Activated CD4-positive, alpha-beta T cell treated with anti-CD3 and anti-CD28 coated beads, Interleukin-2, amount 50 U/mL, for 1 hour (primary cell): Measurements from ENCODE around the gene ATP10A.
"Not testable (repeated sequence)": the region's sequence is repeated elsewhere in the genome, so short reads cannot be mapped to it uniquely, and the experiment has no call there.

Experiments
- DNase-seq: peaks from one replicate; pipeline ENCODE4 v3.0.0-alpha.2; 2020

The ATP10A gene

GRCh38 chr15:25883463-25884259 is 20.5 kb upstream of the ATP10A start:
- no peak for DNase-seq

GRCh38 chr15:25882466-25882865 is 19.3 kb upstream of the ATP10A start:
- no peak for DNase-seq

- not testable (repeated sequence) for DNase-seq
Observed at GRCh38 chr15:25880877-25881276, 17.8 kb upstream of the ATP10A start.

GRCh38 chr15:25880411-25880810 is 17.3 kb upstream of the ATP10A start:
- DNase-seq: no peak

- no peak for DNase-seq
Observed at GRCh38 chr15:25879438-25879837, 16.3 kb upstream of the ATP10A start.

- DNase-seq: no peak
Observed at GRCh38 chr15:25877681-25878080, 14.6 kb upstream of the ATP10A start.

- no peak for DNase-seq
Observed at GRCh38 chr15:25876231-25877140, 13.4 kb upstream of the ATP10A start.

GRCh38 chr15:25875566-25875965 is 12.4 kb upstream of the ATP10A start:
- no peak for DNase-seq

GRCh38 chr15:25874379-25874778 is 11.3 kb upstream of the ATP10A start:
- DNase-seq: no peak

GRCh38 chr15:25871403-25871802 is 8.3 kb upstream of the ATP10A start:
- DNase-seq: no peak

- no peak for DNase-seq
Observed at GRCh38 chr15:25870938-25871337, 7.8 kb upstream of the ATP10A start.

- no peak for DNase-seq
Observed at GRCh38 chr15:25869701-25870100, 6.6 kb upstream of the ATP10A start.

- DNase-seq: no peak
Observed at GRCh38 chr15:25866874-25867273, 3.7 kb upstream of the ATP10A start.

GRCh38 chr15:25866251-25866650 is 3.1 kb upstream of the ATP10A start:
- DNase-seq: no peak

- DNase-seq: no peak
Observed at GRCh38 chr15:25864966-25865365, 1.8 kb upstream of the ATP10A start.

- DNase-seq: no peak
Observed at GRCh38 chr15:25863968-25864580, 947 bp upstream of the ATP10A start.

GRCh38 chr15:25862472-25863110 is 536 bp downstream of the ATP10A start:
- peak; percentile 65 for DNase-seq

- DNase-seq: peak; percentile 29
Observed at GRCh38 chr15:25862071-25862471, 1.1 kb downstream of the ATP10A start.

GRCh38 chr15:25860885-25861866 is 2.0 kb downstream of the ATP10A start:
- no peak for DNase-seq

- peak; percentile 58 for DNase-seq
Observed at GRCh38 chr15:25859838-25860645, 3.1 kb downstream of the ATP10A start.
